Measurements from ENCODE around the gene HES6.

- no peak for TF ChIP-seq CTCF (conservative IDR thresholded peaks at IDR 0.05; ENCODE audit: low read depth, low read length)
- no peak for TF ChIP-seq EZH2phosphoT487 (IDR thresholded peaks at IDR 0.05; ENCODE audit: borderline replicate concordance, low read length)
These were observed 46.3 kb upstream of the HES6 start for GRCh38 chr2:238286095-238286494.
